Breast epithelium (tissue), 3 donors: ENCODE measurements around the gene DCLK1.

Experiments
- CTCF ChIP-seq, 3 donors: fragments of 450-650 bp; IDR thresholded peaks; one replicate each; pipeline ENCODE4 v1.5.1; 2016 to 2017; ENCODE audit warnings: antibody characterized with exemption in 3 of 3, mild to moderate bottlenecking in 3 of 3, moderate library complexity in 3 of 3
- POLR2AphosphoS5 ChIP-seq, 3 donors: sonication (generic); formaldehyde crosslinking; IDR thresholded peaks; one replicate each; pipeline ENCODE4 v1.6.1; 2017; ENCODE audit warnings: antibody characterized with exemption in 3 of 3

DNA sequence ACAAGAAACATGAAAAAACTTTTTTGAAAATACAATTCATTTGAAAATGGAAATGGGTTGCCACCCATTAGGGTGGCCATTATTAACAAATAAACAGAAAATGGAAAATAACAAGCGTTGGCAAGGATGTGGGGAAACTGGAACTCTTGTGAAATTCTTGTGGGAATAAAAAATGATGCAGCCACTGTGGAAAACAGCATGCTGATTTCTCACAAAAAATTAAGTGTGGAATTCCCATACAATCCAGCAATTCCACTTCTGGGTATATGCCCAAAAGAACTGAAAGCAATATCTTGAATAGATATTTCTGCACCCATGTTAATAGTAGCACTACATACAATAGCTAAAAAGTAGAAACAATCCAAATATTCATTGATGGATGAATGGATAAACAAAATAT is 165.2 kb downstream of the DCLK1 start:
- no peak for TF ChIP-seq CTCF (IDR thresholded peaks at IDR 0.05)
- no peak for TF ChIP-seq POLR2AphosphoS5 (IDR thresholded peaks at IDR 0.05)
